ENCODE results near the gene SNCA.

SNCA gene

GRCh38 chr4:89704651-89705395 lies 132.1 kb downstream of the SNCA start:
- no peak for DNase-seq (ENCODE audit: low read depth)

- no peak for DNase-seq (ENCODE audit: low read depth)
These were observed 133.0 kb downstream of the SNCA start for GRCh38 chr4:89703829-89704590.

- DNase-seq (ENCODE audit: low read depth), result no peak
These were observed 136.1 kb downstream of the SNCA start for GRCh38 chr4:89700766-89701423.

DNA sequence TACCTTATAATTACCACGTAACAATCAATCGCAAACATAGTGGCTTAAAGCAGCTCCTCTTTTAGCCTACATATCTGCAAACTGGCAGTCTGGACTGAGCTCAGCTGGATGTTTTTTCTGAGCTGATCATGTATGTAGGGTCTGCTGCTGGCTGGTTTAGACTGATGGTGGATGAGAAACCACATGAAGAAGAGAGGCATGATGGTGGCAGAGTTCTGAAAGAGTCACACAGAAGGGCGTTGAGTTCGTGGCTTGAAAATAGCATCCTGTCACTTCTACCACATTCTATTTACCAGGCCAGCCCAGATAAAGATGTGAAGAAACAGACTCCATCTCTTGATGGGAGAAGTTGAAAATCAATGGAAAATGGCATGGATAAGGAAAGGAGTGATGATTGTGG lies 151.3 kb downstream of the SNCA start:
- no peak for DNase-seq (ENCODE audit: low read depth)

DNA sequence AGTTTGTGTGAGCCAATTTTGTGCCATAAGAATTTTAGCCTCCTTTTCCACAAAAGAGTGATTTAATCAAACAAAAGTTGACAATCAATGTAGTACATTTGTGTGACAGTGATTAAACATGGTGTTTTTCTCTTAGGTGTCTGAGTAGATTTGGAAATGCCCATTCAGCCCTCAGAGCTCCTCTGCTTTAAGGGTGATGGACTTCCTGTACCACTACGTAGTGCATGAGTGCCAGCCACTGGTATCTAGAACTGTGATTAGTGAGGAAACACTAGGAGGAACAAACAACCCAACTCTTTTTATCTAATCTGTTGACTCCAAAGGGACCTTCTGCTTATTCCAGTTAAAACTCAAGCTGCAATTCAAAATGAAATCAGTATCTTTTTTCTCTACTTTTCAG lies 151.7 kb downstream of the SNCA start:
- DNase-seq (ENCODE audit: low read depth), result no peak

DNA sequence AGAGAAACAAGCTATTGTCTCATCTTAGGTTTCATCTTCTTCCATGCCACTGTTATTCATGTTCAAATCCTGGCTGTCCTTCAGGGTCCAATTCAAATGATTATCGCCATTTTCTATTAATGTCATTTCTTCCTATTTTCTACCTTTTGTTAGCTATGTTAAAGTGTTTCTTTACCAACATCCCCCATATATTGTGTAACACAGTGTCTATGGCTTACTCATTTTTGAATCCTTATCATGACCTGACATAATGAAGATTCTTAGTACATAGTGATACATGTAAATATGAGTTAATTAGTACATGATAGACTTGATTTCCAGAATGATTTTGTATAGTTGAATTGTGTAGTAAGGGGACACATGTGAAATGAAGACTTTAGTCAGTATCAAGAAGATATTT lies 152.4 kb downstream of the SNCA start:
- DNase-seq (ENCODE audit: low read depth), result no peak

- no peak for DNase-seq (ENCODE audit: low read depth)
These were observed 154.2 kb downstream of the SNCA start for GRCh38 chr4:89682808-89683207.

- no peak for DNase-seq (ENCODE audit: low read depth)
These were observed 155.3 kb downstream of the SNCA start for GRCh38 chr4:89681671-89682070.

GRCh38 chr4:89681219-89681618 lies 155.7 kb downstream of the SNCA start:
- DNase-seq (ENCODE audit: low read depth), result no peak

DNA sequence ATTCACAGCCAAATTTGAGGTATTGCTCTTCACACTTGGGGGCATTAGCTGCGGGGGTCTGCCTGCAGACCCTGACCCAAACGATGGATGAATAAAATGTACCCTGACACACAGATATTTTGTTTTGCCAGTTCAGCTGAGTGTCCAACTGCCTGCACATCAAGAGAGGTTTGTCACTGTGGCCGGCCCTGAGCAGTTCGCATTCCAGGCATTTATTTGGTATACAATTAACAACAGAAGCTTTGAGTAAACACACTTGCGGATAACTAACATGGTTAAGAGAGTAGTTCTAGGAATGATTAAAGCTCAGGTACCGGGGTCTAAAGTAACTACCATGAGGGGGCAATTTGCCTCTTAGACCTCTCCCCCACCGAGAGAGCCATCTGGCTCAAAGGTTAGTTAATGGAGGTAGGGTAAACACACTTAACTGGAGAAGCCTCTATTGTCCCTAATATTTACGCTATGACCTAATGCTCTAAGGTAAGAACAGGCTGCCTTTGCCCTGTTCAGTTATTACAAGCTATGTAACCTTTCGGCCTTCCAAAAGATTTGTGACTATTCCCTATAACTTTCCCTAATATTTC lies 162.0 kb downstream of the SNCA start:
- no peak for DNase-seq (ENCODE audit: low read depth)

Data from activated T-helper 9 cell treated with anti-CD3 and anti-CD28 coated beads, Interleukin-2, amount 50 U/mL, for 16 hours (primary cell).